ENCODE measurements around the gene IBTK. TPM values are rescaled to one million over a fixed set of nuclear protein-coding genes. Genes with fewer than 3 reads are reported as not detected.

The IBTK gene
- total and polyA plus RNA-seq, 12 donors = 15.3 to 40.1 (median 36.4) TPM

GRCh38 chr6:82277686-82278085, 30.1 kb upstream of the IBTK start:
- TF ChIP-seq, protein P1, sequence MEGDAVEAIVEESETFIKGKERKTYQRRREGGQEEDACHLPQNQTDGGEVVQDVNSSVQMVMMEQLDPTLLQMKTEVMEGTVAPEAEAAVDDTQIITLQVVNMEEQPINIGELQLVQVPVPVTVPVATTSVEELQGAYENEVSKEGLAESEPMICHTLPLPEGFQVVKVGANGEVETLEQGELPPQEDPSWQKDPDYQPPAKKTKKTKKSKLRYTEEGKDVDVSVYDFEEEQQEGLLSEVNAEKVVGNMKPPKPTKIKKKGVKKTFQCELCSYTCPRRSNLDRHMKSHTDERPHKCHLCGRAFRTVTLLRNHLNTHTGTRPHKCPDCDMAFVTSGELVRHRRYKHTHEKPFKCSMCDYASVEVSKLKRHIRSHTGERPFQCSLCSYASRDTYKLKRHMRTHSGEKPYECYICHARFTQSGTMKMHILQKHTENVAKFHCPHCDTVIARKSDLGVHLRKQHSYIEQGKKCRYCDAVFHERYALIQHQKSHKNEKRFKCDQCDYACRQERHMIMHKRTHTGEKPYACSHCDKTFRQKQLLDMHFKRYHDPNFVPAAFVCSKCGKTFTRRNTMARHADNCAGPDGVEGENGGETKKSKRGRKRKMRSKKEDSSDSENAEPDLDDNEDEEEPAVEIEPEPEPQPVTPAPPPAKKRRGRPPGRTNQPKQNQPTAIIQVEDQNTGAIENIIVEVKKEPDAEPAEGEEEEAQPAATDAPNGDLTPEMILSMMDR (IDR thresholded peaks at IDR 0.05) = no peak
- Histone ChIP-seq H3K27ac (no peak overlapping the region), H3K9me3 (peaks cover 0 to 6% (median 0%) of the 10 kb centered on the region in 11 donors), H3K36me3 (no peaks in the 10 kb centered on the region), H3K27me3 (no peaks in the 10 kb centered on the region), H3K4me1 (no peaks in the 10 kb centered on the region), H3K4me3 (no peak overlapping the region)
- DNase-seq = no peak
- ATAC-seq = no peak
- intact Hi-C loops (cut with DNase I) = loop anchor here in 1 of 10 donors (10.0 kb wide), 1 partner anchor 437 kb away; no protein-coding TSS in a partner anchor

GRCh38 chr6:82275686-82276085, 28.1 kb upstream of the IBTK start:
- DNase-seq (no peak), ATAC-seq (no peak)
- TF ChIP-seq, protein P1 (IDR thresholded peaks at IDR 0.05) = no peak
- Histone ChIP-seq H3K27me3 (no peaks in the 10 kb centered on the region), H3K4me3 (no peak overlapping the region), H3K4me1 (no peaks in the 10 kb centered on the region), H3K36me3 (no peaks in the 10 kb centered on the region), H3K27ac (no peak overlapping the region), H3K9me3 (peaks cover 0 to 6% (median 0%) of the 10 kb centered on the region in 11 donors)
- intact Hi-C loops (cut with DNase I) = loop anchor here in 1 of 10 donors (10.0 kb wide), 1 partner anchor 439 kb away; no protein-coding TSS in a partner anchor
- 80 to 87% methylated on average over 5 of the region's 5 CpGs for WGBS, 2 donors

DNA sequence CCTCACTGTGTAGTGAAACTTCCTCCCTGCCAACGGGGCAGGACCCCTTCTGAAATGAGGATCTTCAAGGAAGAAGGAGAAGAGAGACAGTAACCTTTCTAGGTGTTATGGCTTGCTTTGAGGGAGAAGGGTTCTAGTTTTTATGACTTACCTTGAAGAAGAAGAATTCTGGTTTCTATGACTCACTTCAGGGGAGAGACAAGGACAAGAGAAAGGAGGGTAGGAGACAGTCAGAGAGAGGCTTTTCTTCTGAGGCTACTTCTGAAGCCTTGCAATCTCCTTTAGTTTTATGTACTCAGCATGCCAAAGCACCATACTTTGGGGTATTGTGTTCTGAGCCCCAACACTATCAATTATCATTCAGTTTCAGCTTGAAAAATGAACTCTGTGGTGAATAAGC, 25.8 kb upstream of the IBTK start:
- DNase-seq (no peak), ATAC-seq (no peak)
- Histone ChIP-seq H3K4me1 (no peaks in the 10 kb centered on the region), H3K9me3 (no peaks in the 10 kb centered on the region), H3K27me3 (no peaks in the 10 kb centered on the region), H3K36me3 (no peaks in the 10 kb centered on the region), H3K4me3 (no peak overlapping the region), H3K27ac (no peak overlapping the region)
- 70% methylated on average over 1 of the region's 1 CpG for WGBS, 2 donors
- intact Hi-C loops (cut with DNase I) = loop anchor here in 7 of 10 donors (5.0 to 10.0 kb wide), 4 partner anchors 439 to 784 kb away; no protein-coding TSS in a partner anchor
- TF ChIP-seq, protein P1 (IDR thresholded peaks at IDR 0.05) = no peak

DNA sequence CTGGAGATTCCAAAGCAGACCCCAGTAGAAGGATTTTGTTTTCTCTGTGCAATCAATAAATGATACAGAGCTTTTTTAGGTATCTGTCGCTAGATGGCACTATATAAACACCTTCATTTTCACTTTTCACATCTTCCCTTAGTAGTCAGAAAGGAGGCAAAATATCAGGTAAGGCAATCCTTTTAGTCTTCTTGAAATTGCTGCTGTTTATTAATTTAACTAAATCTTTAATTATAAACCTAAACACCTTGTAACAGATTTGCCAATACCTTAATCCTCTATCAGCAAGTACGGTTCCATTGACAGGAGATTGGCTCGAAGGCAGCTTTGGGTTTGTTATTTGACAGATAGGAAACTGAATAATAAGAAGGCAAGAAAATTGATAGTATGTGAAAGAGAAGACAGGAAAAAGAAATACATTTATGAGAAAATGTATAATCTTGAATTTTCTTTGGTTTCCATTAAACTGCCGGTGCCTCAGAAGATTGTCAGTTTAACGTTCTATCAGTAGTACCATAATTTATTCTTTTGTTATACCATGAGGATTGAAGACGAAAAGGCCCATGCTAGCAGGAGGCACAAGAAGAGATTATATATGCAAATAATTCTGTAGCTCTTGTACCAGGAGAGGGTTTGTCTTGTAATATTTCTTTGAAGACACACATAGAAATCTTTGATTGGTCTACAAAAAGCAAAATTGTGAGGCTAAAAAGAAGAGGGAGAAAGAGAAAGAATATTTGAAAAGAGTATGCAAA, 23.5 kb upstream of the IBTK start:
- 68 to 74% methylated on average over 6 of the region's 6 CpGs for WGBS, 2 donors
- Histone ChIP-seq H3K4me1 (no peaks in the 10 kb centered on the region), H3K4me3 (no peak overlapping the region), H3K27ac (no peak overlapping the region), H3K27me3 (no peaks in the 10 kb centered on the region), H3K36me3 (no peaks in the 10 kb centered on the region), H3K9me3 (no peaks in the 10 kb centered on the region)
- TF ChIP-seq, protein P1 (IDR thresholded peaks at IDR 0.05) = peak; percentile 31 to 75 (median 64)
- intact Hi-C loops (cut with DNase I) = loop anchor here in 9 of 10 donors (1.0 to 10.0 kb wide), 7 partner anchors 441 to 786 kb away; no protein-coding TSS in a partner anchor
- DNase-seq (no peak), ATAC-seq (peak in 1 of 8 donors; percentile 27)

Measured in heart right ventricle (tissue), 16 donors.